ENCODE data around the gene LIMCH1.

Gene LIMCH1

GRCh38 chr4:41532882-41533281 is 5.1 kb upstream of the LIMCH1 start:
- no peak for DNase-seq

DNA sequence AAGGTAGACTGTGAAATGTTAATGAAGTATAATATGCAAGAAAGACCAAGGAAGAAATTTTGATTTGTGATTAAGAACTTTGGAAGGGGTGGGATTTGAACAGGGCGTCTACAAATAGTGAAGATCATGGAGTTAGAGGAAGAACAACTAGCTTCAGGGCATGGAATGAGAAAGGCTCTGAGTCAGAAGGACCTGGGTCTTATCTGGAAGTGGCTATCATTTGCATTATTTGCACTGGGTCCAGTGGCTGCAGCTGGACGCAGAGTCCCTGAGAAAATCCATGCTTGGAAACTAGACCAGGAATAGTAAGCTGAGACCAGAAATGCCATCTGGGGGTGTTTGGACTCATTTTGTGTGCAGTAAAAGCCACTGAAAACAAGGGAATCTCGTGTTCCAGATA is 4.3 kb upstream of the LIMCH1 start:
- no peak for DNase-seq

DNA sequence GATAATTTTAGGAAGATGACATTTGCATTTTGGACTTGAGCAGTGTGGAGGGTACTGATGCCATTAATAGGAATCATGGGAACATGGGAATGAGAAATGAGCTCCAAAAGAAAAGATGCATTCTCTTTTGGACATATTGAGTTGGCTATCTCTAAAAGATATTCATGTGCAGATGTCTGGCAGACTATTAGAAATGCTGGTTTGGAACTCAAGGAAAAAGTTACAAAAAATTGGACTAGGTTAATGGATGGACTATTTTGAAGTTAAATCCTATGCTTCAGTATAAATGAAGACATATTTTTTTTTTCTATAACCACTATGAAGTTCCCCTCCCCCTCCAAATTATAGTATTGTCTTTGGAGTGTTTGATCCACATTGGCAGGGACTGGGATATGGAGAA is 3.6 kb upstream of the LIMCH1 start:
- no peak for DNase-seq

- no peak for DNase-seq
Measured at GRCh38 chr4:41535911-41536371, 2.0 kb upstream of the LIMCH1 start.

DNA sequence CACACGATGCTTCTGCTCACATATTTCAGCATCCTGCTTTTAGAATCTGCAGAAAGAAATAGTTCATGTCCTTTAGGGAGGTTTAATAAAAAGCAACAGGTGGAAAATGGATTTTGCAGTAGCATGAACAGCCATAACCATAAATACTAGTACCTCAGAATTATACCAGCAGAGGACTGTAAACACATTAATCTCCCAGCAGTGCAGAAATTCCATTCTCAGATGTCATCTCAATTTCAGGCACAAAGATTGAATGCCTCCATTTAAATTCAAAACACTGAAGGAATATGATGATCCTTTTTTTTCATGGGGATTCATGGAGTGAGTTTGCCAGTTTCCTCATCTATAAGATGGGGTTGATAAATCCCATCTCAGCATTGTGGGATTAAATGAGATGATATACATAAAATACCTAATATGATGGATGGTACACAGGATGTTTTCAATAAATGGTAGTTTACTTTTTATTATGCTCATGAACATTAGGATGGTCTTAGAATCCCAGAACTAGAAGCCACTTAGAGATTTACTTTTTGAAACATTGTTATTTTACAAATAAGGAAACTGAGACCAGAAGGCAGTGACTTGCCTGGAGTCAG is 566 bp upstream of the LIMCH1 start:
- DNase-seq, result no peak

GRCh38 chr4:41538887-41539498 is 1.0 kb downstream of the LIMCH1 start:
- DNase-seq, result no peak

DNA sequence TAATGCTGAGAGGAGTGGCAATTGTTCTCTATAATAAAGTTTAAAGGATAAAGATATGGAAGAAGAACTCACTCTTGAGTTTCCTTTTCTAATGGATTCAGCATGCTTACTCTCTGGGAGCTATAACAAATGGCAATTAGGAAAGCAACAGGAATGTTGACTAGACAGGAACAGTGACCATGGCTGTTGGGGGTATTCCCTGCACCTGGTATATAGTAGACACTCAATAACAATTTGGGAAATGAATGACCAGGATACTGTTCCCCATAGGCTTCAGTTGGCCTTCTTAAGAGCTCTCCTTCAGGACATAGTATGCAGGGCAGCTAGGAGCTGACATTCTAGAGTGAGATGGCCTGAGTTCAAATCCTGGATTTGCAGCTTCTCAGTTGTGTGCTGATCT is 1.8 kb downstream of the LIMCH1 start:
- no peak for DNase-seq

DNA sequence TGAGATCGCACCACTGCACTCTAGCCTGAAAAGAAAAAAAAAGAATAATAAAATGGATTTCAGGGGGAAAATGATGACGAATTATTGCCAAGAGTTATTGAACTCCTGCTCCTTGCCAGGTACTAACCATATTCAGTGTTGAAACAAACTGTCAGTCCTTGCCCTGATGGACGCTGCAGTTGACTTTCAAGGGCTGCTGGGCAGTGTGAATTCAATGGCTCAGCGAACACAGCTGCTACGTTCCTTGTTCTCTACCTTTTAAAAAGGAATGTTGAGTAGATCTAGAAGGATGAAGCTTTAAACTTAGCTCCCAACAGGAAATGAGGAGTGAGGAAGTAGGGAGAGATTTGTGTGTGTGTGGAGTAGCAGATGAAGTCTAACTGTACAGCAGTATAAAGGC is 2.7 kb downstream of the LIMCH1 start:
- no peak for DNase-seq

GRCh38 chr4:41541687-41542094 is 3.7 kb downstream of the LIMCH1 start:
- DNase-seq, result no peak

DNA sequence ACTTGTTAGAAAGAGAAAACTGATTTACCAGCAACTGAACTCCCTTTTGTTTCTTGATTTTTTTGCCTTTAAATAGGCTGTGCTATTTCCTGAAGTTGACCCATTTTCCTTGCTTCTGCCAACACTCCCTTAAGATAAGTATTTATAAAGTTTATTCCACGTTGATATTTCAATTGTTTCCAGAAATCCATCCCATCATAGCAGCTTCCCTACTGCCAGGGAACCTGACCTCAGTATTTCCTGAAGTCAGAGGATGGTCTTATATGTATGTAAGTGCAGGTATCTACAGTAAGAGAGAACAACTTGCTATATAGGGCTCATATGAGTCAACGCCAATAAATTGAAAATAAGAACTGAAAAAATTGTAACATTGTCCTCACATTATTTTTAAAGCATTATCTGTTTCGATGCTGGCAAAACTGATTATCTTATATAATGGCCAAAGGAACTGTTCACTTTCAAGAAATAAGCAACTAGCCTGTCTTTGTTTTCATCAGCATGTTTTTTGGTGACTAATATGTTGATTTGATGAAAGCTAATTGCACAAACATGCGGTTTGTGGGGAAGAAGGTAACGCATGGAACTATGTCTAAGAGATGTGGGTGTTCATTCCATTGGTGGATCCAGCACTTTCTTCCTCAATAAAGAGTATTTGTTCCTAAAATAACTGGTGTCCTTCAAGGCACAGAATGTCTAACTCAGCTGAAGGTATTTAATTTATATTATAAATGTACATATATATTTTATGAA is 4.7 kb downstream of the LIMCH1 start:
- no peak for DNase-seq

DNA sequence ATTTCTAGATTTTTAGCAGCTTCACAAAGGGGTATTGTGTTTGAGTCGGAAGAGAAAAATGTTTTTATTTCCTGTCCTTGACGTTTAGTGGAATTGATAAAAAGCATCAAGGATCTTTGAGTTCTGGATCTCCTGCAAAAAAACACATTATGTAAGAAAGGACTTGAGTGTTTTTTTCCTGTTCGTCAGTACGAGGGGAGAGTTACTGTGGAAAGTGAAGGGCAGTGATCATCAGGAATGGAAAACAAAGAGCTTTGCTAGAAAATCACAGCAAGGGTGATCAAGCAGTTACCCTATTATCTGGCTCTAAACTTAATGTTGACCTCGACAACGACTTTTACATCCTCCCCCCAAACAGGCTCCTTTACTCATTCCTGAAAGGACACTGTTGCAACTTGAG is 7.3 kb downstream of the LIMCH1 start:
- no peak for DNase-seq

- DNase-seq, result no peak
Measured at GRCh38 chr4:41546638-41547037, 8.7 kb downstream of the LIMCH1 start.

DNA sequence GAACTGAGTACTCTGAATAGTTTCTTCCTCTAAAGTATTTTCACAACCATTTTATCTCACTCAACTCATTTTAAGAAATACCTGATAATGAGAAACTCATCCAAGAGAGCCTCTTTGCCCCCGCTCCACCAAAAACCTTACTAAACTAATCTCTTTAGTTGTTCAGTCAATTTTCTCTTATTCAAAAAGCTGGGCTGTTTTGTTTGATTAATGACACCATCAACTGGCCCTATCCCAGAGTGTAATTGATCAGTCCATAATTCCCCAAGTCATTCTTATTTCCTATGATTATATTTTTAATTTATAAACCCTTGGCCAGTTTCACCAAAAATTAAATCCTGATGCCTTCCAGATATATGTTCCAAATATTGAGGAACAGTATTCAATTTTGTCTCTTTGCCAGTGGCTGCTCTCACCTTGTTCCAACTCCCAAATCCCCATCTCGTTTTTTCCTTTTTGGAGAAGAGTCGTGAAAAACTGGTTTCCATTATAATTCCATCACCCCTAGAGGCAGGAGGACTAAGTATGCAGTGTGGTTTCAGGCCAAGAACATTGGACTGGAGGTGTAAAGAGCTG is 10.4 kb downstream of the LIMCH1 start:
- no peak for DNase-seq

DNA sequence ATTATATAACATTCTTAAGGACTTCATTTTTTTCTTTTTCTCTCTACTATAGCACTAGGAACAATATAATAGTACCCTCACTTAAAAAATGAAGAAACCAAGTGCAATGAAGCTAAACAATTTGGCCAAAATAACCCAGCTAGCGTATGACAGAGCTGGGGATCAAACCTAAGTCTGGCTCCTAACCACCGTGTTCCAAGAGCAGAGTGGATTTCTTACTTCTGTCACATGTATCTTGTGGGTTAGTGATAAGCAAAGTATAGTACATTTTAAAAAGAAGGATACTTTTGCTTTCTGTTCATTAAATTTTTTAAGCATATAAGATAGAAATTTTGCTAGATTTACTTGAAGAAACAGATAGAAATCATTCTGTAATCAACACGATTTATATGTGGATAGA is 11.5 kb downstream of the LIMCH1 start:
- no peak for DNase-seq

DNA sequence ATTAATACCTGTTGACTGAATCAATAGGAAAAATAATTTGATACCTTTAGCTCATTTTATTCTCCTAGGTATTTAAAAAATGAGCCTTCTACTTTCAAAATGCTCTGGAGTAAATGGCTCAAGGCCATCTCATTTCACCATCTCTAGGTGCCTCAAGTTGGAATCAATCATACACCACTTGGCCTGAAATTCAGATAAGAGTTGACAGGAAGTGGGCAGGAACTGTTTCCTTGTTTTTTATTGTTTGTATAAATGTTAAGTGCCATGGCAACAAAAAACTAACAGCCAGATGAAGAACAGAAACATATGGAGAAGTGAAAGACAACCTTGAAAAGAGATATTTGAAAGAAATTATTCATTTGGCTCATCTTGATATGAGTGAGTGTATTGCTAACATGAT is 12.4 kb downstream of the LIMCH1 start:
- peak in 1 of 2 experiments; percentile 14 for DNase-seq

DNA sequence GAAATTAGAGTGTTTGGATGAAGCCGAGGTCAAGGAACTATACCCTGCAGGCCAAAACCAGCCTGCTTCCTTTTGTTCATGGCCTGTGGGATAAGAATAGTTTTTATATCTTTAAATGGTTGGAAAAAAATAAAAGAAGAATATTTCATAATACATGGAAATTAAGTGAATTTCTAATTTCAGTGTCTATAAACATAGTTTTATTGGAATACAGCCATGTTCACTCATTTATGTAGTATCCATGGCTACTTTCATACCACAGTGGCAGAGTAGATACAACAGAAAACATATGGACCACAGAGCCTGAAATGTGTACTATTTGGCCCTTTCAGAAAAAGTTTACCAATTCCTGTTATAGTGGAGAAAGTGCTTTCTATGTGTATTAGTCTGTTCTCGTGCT is 13.6 kb downstream of the LIMCH1 start:
- DNase-seq, result no peak

DNA sequence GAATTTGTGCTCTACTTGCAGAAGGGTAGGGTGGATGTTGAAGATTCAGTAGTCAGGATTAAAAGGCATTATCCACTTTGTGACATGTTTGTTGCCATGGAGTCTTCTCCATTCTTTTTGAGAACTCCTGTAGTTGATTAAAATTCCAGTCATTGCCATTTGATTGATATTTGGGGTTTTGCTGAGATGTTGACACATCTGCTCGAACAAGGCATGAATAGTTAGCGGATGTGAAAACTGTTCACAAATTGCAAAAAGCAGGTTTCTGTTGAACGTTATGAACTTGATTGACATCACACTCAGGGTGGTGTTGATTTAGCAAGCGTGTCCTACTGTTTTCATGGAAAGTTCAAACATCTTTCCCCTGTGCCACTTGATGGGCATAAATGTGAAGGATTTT is 16.9 kb downstream of the LIMCH1 start:
- no peak for DNase-seq

- DNase-seq, result no peak
Measured at GRCh38 chr4:41556526-41556925, 18.6 kb downstream of the LIMCH1 start.

- DNase-seq, result no peak
Measured at GRCh38 chr4:41559940-41560516, 22.1 kb downstream of the LIMCH1 start.

GRCh38 chr4:41561244-41561643 is 23.3 kb downstream of the LIMCH1 start:
- DNase-seq, result no peak

DNA sequence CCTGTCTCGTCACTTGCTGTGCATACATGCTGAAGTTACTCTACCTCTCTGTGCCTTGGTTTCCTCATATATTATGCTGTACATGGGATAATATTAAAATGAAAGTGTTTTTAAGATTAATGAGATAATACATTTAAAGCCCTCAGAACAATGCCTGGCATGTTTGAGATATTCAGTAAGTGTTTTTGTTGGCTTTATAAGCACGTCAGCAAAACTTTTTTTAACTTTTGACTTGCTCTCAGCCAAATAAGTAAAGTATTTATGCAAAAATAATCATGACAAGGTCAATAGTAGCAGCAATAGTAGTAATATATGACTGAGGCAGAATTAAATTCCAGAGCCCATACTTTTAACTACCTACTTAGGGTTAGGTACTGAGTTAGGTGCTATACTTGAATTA is 29.2 kb downstream of the LIMCH1 start:
- no peak for DNase-seq

DNA sequence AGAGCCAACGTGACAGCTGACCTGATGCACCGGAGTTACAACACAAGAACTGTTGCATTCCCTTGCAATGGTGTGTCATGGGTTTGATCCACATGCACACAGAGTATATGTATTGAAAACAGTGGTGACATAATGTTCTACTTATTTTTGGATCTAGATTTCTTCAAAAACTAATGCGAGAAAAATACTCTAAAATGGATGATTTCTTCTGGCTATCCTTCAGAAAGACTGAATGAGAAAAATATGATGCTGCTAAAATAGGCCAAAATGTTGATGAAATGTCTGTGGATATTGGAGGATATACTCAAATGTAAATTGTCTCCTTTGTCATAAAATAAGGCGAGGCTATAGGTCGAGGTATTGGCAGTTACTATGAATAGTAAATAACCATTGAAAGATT is 30.4 kb downstream of the LIMCH1 start:
- no peak for DNase-seq

DNA sequence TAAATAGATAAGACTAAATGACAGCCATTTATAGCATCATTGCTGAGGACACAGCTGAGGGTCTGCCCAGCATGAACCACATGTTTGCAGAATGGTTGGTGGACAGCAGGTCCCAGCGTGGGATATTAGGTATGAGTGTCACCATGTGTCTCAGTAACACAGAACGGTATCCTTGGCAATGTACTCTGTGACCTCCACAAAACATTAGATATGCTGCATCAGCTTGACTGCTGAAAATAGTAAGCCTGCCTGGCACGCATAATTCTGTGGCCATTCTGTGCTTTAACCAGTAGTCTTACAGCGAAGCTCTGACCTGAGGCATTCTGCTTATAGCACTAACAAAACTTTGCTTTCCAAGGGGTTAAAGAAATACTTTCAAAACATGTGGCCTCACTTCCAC is 32.0 kb downstream of the LIMCH1 start:
- no peak for DNase-seq

GRCh38 chr4:41571422-41571821 is 33.5 kb downstream of the LIMCH1 start:
- no peak for DNase-seq
